Activated T-cell treated with anti-CD3 and anti-CD28 coated beads for 24 hours (primary cell): ENCODE results near the gene FSTL5.

ENCODE experiments used
- DNase-seq: peaks from one replicate; pipeline ENCODE4 v3.0.0-alpha.2; 2020; ENCODE audit warnings: low read depth

FSTL5 gene

GRCh38 chr4:161936625-161937550 lies 226.9 kb downstream of the FSTL5 start:
- DNase-seq, result no peak

- no peak for DNase-seq
Measured at GRCh38 chr4:161931089-161931488, 232.7 kb downstream of the FSTL5 start.

GRCh38 chr4:161929956-161930355 lies 233.8 kb downstream of the FSTL5 start:
- DNase-seq, result no peak

- no peak for DNase-seq
Measured at GRCh38 chr4:161926033-161926828, 237.6 kb downstream of the FSTL5 start.

GRCh38 chr4:161920304-161921052 lies 243.3 kb downstream of the FSTL5 start:
- no peak for DNase-seq

- DNase-seq, result no peak
Measured at GRCh38 chr4:161919442-161920220, 244.2 kb downstream of the FSTL5 start.

- no peak for DNase-seq
Measured at GRCh38 chr4:161916035-161916434, 247.8 kb downstream of the FSTL5 start.

- DNase-seq, result no peak
Measured at GRCh38 chr4:161907590-161907955, 256.2 kb downstream of the FSTL5 start.

GRCh38 chr4:161906836-161907589 lies 256.8 kb downstream of the FSTL5 start:
- DNase-seq, result no peak

GRCh38 chr4:161900110-161900509 lies 263.7 kb downstream of the FSTL5 start:
- no peak for DNase-seq

GRCh38 chr4:161894493-161895167 lies 269.2 kb downstream of the FSTL5 start:
- no peak for DNase-seq

- DNase-seq, result no peak
Measured at GRCh38 chr4:161894014-161894413, 269.8 kb downstream of the FSTL5 start.

- no peak for DNase-seq
Measured at GRCh38 chr4:161893566-161893965, 270.2 kb downstream of the FSTL5 start.

GRCh38 chr4:161892951-161893350 lies 270.8 kb downstream of the FSTL5 start:
- DNase-seq, result no peak

- DNase-seq, result no peak
Measured at GRCh38 chr4:161883157-161883556, 280.6 kb downstream of the FSTL5 start.

GRCh38 chr4:161881370-161881769 lies 282.4 kb downstream of the FSTL5 start:
- DNase-seq, result no peak

- DNase-seq, result no peak
Measured at GRCh38 chr4:161869511-161869910, 294.3 kb downstream of the FSTL5 start.

GRCh38 chr4:161856711-161857326 lies 307.0 kb downstream of the FSTL5 start:
- DNase-seq, result no peak

GRCh38 chr4:161850631-161851030 lies 313.2 kb downstream of the FSTL5 start:
- no peak for DNase-seq

- DNase-seq, result no peak
Measured at GRCh38 chr4:161841759-161842158, 322.0 kb downstream of the FSTL5 start.
